Uterus (tissue), 4 donors: ENCODE measurements around the gene AHDC1. TPM values are rescaled to one million over a fixed set of nuclear protein-coding genes. Genes with fewer than 3 reads are reported as not detected.
"Not testable (repeated sequence)": the region's sequence is repeated elsewhere in the genome, so short reads cannot be mapped to it uniquely, and the experiment has no call there.

ENCODE experiments used
- DNase-seq, 2 donors: peaks; one replicate each; pipeline ENCODE4 v3.0.0-alpha.2; 2019 to 2020
- H3K27ac ChIP-seq, 2 donors: fragments of 200-600 bp; sonication (generic); 1 replicate in 1 of 2; 2 replicates in 1 of 2; pipeline ENCODE4 v1.5.1; 2016 to 2018
- H3K27me3 ChIP-seq, 2 donors: fragments of 200-600 bp; sonication (generic); one replicate each; pipeline ENCODE4 v1.5.1; 2018 to 2019; ENCODE audit warnings: control low read depth in 1 of 2
- H3K36me3 ChIP-seq, 2 donors: fragments of 200-600 bp; sonication (generic); one replicate each; pipeline ENCODE4 v1.5.1; 2019; ENCODE audit warnings: control low read depth in 1 of 2
- H3K4me1 ChIP-seq, 2 donors: fragments of 200-600 bp; sonication (generic); one replicate each; pipeline ENCODE4 v1.5.1; 2018 to 2019; ENCODE audit warnings: control low read depth in 1 of 2
- H3K4me3 ChIP-seq, 2 donors: fragments of 200-600 bp; sonication (generic); 1 replicate in 1 of 2; 2 replicates in 1 of 2; pipeline ENCODE4 v1.5.1; 2018 to 2019; ENCODE audit warnings: mild to moderate bottlenecking in 1 of 2
- H3K9me3 ChIP-seq, 2 donors: fragments of 200-600 bp; sonication (generic); one replicate each; pipeline ENCODE4 v1.5.1; 2019; ENCODE audit warnings: control low read depth in 1 of 2
- CTCF ChIP-seq, 4 experiments: fragments of 200-600 bp in 2 of 4; fragments of 450-650 bp in 2 of 4; sonication (generic) in 2 of 4; IDR thresholded peaks; one replicate each; pipeline ENCODE4 v1.5.1; 2016 to 2019; ENCODE audit warnings: antibody characterized with exemption in 4 of 4, mild to moderate bottlenecking in 2 of 4, moderate library complexity in 1 of 4
- POLR2A ChIP-seq, 2 donors: fragments of 450-650 bp; IDR thresholded peaks; one replicate each; pipeline ENCODE4 v1.6.1; 2016; ENCODE audit warnings: antibody characterized with exemption in 2 of 2, mild to moderate bottlenecking in 1 of 2, moderate library complexity in 1 of 2
- intact Hi-C: fragments of 100-400 bp; cut with DNase I; formaldehyde crosslinking; loops from one replicate; pipeline ENCODE4 v1.15.1; 2023; ENCODE audit warnings: low total_unique reads
- total RNA-seq, 4 donors: library from RNA; depleted of rRNA in 3 of 4; stranded (reverse); fragments of >200 nt in 3 of 4; gene quantifications; one replicate each; pipeline versions ENCODE4 v1.1.0 to v1.2.4, GENCODE V29; 2014 to 2023
- donor health status: DM: yes; HTN: yes; CAD: no.

The AHDC1 gene
- total RNA-seq, 4 donors from 2014 or later: 11.2 to 179 (median 50.7) TPM

GRCh38 chr1:27622828-27623227 is 18.9 kb upstream of the AHDC1 start:
- no peak overlapping the region for H3K27ac ChIP-seq
- no peaks in the 10 kb centered on the region for H3K9me3 ChIP-seq
- no peak overlapping the region for H3K4me3 ChIP-seq
- no peaks in the 10 kb centered on the region for H3K36me3 ChIP-seq
- DNase-seq: no peak
- no peaks in the 10 kb centered on the region for H3K27me3 ChIP-seq
- TF ChIP-seq CTCF (IDR thresholded peaks at IDR 0.05): no peak
- TF ChIP-seq POLR2A (IDR thresholded peaks at IDR 0.05): no peak
- intact Hi-C loops: no loop called here
- no peaks in the 10 kb centered on the region for H3K4me1 ChIP-seq

GRCh38 chr1:27621051-27621920 is 17.3 kb upstream of the AHDC1 start:
- intact Hi-C loops: no loop called here
- no peak for TF ChIP-seq CTCF (IDR thresholded peaks at IDR 0.05)
- TF ChIP-seq POLR2A (IDR thresholded peaks at IDR 0.05): no peak
- Histone ChIP-seq H3K27me3 (no peaks in the 10 kb centered on the region), H3K4me1 (no peaks in the 10 kb centered on the region), H3K27ac (no peak overlapping the region), H3K4me3 (no peak overlapping the region), H3K9me3 (no peaks in the 10 kb centered on the region), H3K36me3 (no peaks in the 10 kb centered on the region)
- DNase-seq: no peak

GRCh38 chr1:27619782-27620438 is 16.0 kb upstream of the AHDC1 start:
- intact Hi-C loops, H3K4me1 ChIP-seq, H3K27me3 ChIP-seq, H3K36me3 ChIP-seq, H3K9me3 ChIP-seq, H3K27ac ChIP-seq, H3K4me3 ChIP-seq, DNase-seq: not testable (repeated sequence)

GRCh38 chr1:27618341-27619082 is 14.6 kb upstream of the AHDC1 start:
- intact Hi-C loops: no loop called here
- Histone ChIP-seq H3K9me3 (no peaks in the 10 kb centered on the region), H3K36me3 (no peaks in the 10 kb centered on the region), H3K4me3 (no peak overlapping the region), H3K27me3 (no peaks in the 10 kb centered on the region), H3K27ac (no peak overlapping the region), H3K4me1 (no peaks in the 10 kb centered on the region)
- no peak for DNase-seq
- TF ChIP-seq POLR2A (IDR thresholded peaks at IDR 0.05) (no peak), CTCF (IDR thresholded peaks at IDR 0.05) (no peak)

GRCh38 chr1:27617420-27617819 is 13.5 kb upstream of the AHDC1 start:
- Histone ChIP-seq H3K4me1 (no peaks in the 10 kb centered on the region), H3K27ac (no peak overlapping the region), H3K4me3 (no peak overlapping the region), H3K36me3 (no peaks in the 10 kb centered on the region), H3K27me3 (no peaks in the 10 kb centered on the region), H3K9me3 (no peaks in the 10 kb centered on the region)
- TF ChIP-seq POLR2A (IDR thresholded peaks at IDR 0.05): no peak
- TF ChIP-seq CTCF (IDR thresholded peaks at IDR 0.05): no peak
- intact Hi-C loops: no loop called here
- no peak for DNase-seq
